Duodenal mucosa (tissue), 2 donors: ENCODE measurements around the gene DPYSL5.

Experiments
- H3K27ac ChIP-seq: one replicate; pipeline ENCODE4 v1.7.0; 2013; ENCODE audit warnings: low read depth, low read length
- H3K27me3 ChIP-seq, 2 donors: one replicate each; pipeline ENCODE4 v1.7.0; 2013; ENCODE audit warnings: low read length in 2 of 2, control low read depth in 1 of 2; ENCODE audit not compliant: insufficient read depth in 2 of 2, control insufficient read depth in 1 of 2
- H3K36me3 ChIP-seq, 2 donors: one replicate each; pipeline ENCODE4 v1.7.0; 2013; ENCODE audit warnings: low read length in 2 of 2, control low read depth in 1 of 2; ENCODE audit not compliant: insufficient read depth in 2 of 2, control insufficient read depth in 1 of 2
- H3K4me1 ChIP-seq, 2 donors: one replicate each; pipeline ENCODE4 v1.7.0; 2013; ENCODE audit warnings: low read length in 2 of 2, control low read depth in 1 of 2; ENCODE audit not compliant: insufficient read depth in 2 of 2, control insufficient read depth in 1 of 2
- H3K4me3 ChIP-seq, 2 donors: one replicate each; pipeline ENCODE4 v1.7.0; 2013; ENCODE audit warnings: low read length in 2 of 2, low read depth in 1 of 2
- H3K9ac ChIP-seq, 2 donors: one replicate each; pipeline ENCODE4 v1.7.0; 2013; ENCODE audit warnings: low read length in 2 of 2, low read depth in 1 of 2
- H3K9me3 ChIP-seq, 2 donors: one replicate each; pipeline ENCODE4 v1.7.0; 2013; ENCODE audit warnings: low read length in 2 of 2, control low read depth in 1 of 2; ENCODE audit not compliant: control insufficient read depth in 1 of 2

The DPYSL5 gene

DNA sequence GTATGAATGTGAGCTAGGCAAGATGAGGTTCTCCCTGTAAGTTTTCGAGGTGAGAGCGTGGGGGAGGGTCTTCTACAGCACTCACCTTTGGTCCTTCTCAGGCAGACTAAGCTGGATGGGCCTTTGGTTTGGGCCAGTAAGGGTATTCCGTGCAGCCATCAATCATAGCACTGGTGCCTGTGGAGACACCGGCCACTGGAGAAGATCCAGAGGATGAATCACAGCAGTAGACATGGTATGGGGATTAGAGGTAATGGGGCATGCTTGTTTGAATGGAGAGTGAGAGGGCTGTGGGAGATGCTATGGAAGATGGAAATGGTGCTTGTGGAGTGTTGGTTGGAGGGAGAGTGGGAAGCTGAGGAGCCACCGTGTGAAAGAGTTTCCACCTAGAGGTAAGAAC lies 138.6 kb downstream of the DPYSL5 start:
- Histone ChIP-seq H3K4me1 (peaks cover 15 to 20% of the 10 kb centered on the region in 2 donors), H3K4me3 (no peak overlapping the region), H3K9me3 (no peaks in the 10 kb centered on the region), H3K27ac (no peak overlapping the region), H3K36me3 (no peaks in the 10 kb centered on the region), H3K9ac (no peak overlapping the region), H3K27me3 (no peaks in the 10 kb centered on the region)

DNA sequence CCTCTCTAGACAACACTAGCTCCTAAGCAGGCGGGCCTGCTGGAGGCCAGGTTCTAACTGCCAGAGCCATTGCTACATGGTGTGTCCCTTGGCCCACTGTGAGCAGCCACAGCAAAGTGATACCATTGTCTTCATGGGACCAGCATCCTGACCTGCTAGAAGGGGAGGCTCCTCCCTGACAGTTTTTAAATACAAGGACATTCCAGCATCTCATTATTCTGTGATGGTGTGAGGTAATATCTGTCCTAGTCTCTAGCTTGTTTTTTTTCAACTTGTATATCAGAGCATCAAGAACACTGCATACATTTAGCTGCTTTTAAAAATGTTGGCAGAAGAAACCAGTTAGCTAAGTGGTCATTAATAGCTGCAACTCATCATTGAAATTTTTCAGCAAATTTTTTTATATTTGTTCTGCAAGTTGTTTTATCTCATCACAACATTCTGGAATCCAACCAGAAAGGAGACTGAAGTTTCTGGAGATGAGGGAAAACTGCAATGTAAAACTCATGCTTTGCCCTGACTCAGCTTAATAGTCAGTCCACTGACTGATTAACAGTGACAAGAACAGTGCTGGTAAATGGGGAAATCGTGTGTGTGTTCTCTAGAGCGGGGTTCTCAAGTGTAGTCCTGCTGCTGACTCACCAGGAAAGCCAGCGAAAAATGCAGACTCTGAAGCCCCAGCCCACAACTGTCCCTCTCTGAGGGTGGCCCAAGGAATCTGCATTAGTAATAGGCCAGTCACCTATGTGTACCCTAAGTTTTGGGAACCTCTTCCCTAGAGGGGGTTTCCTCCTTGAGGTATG lies 140.3 kb downstream of the DPYSL5 start:
- Histone ChIP-seq H3K36me3 (no peaks in the 10 kb centered on the region), H3K27me3 (no peaks in the 10 kb centered on the region), H3K27ac (no peak overlapping the region), H3K9me3 (no peaks in the 10 kb centered on the region), H3K9ac (no peak overlapping the region), H3K4me1 (peaks cover 6% of the 10 kb centered on the region in 2 donors), H3K4me3 (no peak overlapping the region)

DNA sequence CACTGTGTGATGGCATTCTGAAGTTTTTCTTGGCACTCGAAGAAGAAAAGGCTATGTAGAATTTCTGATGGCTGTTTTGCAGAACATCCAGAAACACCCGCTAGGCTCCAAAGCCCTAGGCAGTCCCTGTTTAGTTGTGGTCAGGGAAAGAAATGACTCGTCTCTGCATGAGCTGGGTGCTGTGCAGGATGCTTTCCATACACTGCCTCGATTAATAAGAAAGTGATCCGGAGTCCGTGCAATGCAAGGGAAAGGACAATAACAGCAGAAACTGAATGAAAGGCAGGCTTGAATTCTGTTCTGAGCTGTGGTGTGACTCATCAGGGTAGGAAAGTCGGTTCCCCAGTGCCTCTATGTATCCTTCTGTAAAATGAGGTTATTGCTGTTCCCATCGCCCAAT lies 141.2 kb downstream of the DPYSL5 start:
- H3K27me3 ChIP-seq, result no peaks in the 10 kb centered on the region
- H3K9me3 ChIP-seq, result no peaks in the 10 kb centered on the region
- H3K4me3 ChIP-seq, result no peak overlapping the region
- H3K27ac ChIP-seq, result no peak overlapping the region
- no peak overlapping the region for H3K9ac ChIP-seq
- no peaks in the 10 kb centered on the region for H3K36me3 ChIP-seq
- H3K4me1 ChIP-seq, result peaks cover 6% of the 10 kb centered on the region in 2 donors

DNA sequence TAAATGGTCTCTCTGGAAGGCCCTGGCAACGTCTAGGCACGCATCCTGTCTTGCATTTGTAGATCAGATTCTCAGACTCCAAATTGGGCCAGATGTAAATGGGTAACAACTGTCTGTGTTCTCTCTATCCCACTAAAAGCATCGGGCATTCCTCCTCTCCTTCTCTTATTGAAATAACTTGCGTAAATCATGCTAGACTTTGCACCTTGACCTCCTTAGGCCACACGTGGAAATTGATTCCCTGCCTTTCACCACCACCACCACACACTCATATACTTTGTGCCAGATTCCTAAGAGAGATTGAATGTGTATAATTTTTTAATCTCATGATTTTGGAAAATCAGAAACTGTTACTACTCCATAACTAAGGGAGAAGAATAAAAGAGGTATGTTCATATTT lies 143.8 kb downstream of the DPYSL5 start:
- Histone ChIP-seq H3K36me3 (no peaks in the 10 kb centered on the region), H3K27me3 (no peaks in the 10 kb centered on the region), H3K9ac (no peak overlapping the region), H3K4me3 (no peak overlapping the region), H3K27ac (no peak overlapping the region), H3K4me1 (peaks cover 6% of the 10 kb centered on the region in 2 donors), H3K9me3 (no peaks in the 10 kb centered on the region)

DNA sequence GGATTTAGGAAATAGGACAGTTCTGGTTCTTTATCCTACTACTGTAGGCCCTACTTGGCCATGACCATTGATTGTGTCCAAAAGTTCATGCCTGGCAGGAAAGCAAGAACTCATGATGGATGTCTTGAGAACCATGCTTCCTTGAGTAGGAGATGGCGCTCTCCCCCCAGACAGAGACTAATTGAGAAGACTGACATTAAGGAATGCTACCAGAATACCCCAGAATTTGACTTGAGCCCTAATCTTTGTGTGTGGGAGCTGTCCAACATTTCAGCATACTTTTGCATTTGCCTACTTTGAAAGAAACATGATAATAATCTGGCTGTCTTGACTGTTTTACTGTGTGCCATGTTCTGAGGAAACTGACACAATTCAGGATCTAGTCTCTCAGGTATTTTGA lies 145.8 kb downstream of the DPYSL5 start:
- H3K4me1 ChIP-seq, result peaks cover 6% of the 10 kb centered on the region in 2 donors
- no peaks in the 10 kb centered on the region for H3K9me3 ChIP-seq
- no peak overlapping the region for H3K4me3 ChIP-seq
- H3K27me3 ChIP-seq, result no peaks in the 10 kb centered on the region
- no peaks in the 10 kb centered on the region for H3K36me3 ChIP-seq
- H3K9ac ChIP-seq, result no peak overlapping the region
- H3K27ac ChIP-seq, result no peak overlapping the region

DNA sequence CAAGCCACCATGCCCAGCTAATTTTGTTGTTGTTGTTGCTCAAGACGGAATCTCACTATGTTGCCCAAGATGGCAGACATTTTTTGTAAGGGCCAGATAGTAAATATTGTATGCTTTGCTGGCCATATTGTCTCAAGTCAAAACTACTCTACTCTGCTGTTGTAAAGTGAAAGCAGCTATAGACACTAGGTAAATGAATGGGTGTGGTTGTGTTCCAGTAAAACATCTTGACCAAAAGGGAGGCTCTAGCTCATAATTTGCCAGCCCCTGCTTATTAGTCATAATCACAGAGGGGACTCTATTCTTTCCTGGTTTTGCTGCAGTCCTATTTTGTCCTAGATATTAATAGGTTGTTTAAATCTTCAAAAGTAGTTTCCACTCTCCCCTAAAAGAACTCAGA lies 147.1 kb downstream of the DPYSL5 start:
- no peak overlapping the region for H3K9ac ChIP-seq
- H3K9me3 ChIP-seq, result no peaks in the 10 kb centered on the region
- H3K4me3 ChIP-seq, result no peak overlapping the region
- H3K27ac ChIP-seq, result no peak overlapping the region
- no peaks in the 10 kb centered on the region for H3K27me3 ChIP-seq
- no peaks in the 10 kb centered on the region for H3K36me3 ChIP-seq
- H3K4me1 ChIP-seq, result peaks cover 6% of the 10 kb centered on the region in 2 donors

DNA sequence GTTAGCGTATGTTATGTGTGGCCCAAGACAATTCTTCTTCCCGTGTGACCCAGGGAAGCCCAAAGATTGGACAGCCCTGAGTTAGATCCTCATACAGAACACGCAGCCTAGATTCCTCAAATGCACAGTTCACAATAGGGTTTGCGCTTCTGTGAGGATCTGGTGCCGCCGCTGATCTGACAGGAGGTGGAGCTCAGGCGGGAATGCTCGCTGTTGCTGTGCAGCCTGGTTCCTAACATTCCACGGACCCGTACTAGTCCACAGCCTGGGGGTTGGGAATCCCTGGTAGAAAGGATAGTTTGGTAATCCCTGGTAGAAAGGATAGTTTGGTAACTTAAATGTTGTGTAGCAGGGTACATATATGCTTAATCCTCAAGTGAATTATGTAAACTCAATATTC lies 149.5 kb downstream of the DPYSL5 start:
- Histone ChIP-seq H3K9me3 (no peaks in the 10 kb centered on the region), H3K27ac (no peak overlapping the region), H3K27me3 (no peaks in the 10 kb centered on the region), H3K4me3 (no peak overlapping the region), H3K36me3 (no peaks in the 10 kb centered on the region), H3K9ac (no peak overlapping the region), H3K4me1 (no peaks in the 10 kb centered on the region)

DNA sequence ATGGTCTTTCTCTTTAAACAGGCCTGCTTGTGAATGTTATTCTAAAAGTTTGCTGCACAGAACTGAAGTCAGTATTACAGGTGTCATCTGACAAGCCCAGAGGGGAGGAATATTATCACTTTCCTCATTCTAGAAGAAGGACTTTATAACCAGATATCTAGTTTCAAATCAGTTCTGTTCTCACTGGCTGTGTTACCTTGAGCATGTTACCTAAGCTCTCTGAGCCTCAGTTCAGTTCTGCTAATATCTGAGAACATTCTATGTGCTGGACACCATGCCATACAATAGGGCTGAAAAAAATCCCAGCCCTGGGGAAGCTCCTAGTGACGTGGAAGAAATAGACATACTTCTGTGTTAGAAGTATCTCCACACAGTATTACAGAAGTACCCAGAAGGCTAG lies 150.4 kb downstream of the DPYSL5 start:
- Histone ChIP-seq H3K36me3 (no peaks in the 10 kb centered on the region), H3K27me3 (no peaks in the 10 kb centered on the region), H3K27ac (no peak overlapping the region), H3K4me3 (no peak overlapping the region), H3K9me3 (no peaks in the 10 kb centered on the region), H3K9ac (no peak overlapping the region), H3K4me1 (no peaks in the 10 kb centered on the region)
